HG02981 (cell line): Measurements from ENCODE around the gene AP2B1.
"Not testable (repeated sequence)": the region's sequence is repeated elsewhere in the genome, so short reads cannot be mapped to it uniquely, and the experiment has no call there.

ENCODE experiments used
- ATAC-seq: cut with Tn5 transposase; IDR thresholded peaks from one replicate; pipeline ENCODE4 v1.9.1; 2021; ENCODE audit warnings: mild to moderate bottlenecking, moderate library complexity; ENCODE audit not compliant: unreplicated experiment

Gene AP2B1

GRCh38 chr17:35587074-35587961 is at the start of gene AP2B1:
Gene AP2B1 (plus strand): TSS chr17:35587322. CDS start chr17:35594031, 6,709 bp downstream.
- ATAC-seq = peak; percentile 87

- no peak for ATAC-seq
Measured at GRCh38 chr17:35537601-35538141, 49.5 kb upstream of the AP2B1 start, which contains the start of gene SLFN12L. Gene SLFN12L (minus strand): TSS chr17:35537678. CDS start chr17:35522364, 15,314 bp downstream.

DNA sequence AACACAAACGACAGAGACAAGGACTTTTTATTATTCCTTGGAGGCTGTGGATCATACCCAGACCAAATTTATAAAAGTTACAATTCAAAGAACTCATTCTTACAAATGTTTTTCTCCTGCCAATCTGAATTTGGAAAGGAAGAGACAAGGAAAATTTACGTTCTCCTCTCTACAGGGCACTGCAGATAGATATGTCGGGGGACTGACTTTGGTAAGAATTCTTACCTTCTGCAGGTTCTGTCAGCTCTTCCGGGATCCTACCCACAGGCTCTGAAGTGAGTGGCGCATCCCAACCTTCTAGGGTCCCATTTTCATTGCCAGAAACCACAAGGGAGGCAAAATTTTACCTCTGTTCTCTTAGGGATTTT is 47.5 kb upstream of the AP2B1 start:
- ATAC-seq = no peak

GRCh38 chr17:35540589-35541404 is 46.3 kb upstream of the AP2B1 start:
- no peak for ATAC-seq

DNA sequence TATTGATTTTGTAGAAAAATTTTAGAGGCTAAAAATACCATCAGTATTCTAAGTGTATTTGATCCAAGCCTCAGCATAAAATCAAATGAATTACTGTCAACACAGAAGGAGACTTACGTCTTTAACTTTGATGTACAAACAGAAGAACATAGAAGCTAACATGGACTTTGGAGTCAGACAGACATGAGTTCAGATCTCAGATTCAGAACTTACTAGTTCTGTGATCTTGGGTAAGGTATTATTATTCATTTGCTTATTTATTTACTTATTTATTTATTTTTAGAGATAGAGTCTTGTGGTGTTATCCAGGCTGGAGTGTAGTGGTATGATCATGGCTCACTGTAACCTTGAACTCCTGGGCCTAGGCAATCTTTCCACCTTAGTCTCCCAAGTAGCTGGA is 45.7 kb upstream of the AP2B1 start:
- ATAC-seq = no peak

DNA sequence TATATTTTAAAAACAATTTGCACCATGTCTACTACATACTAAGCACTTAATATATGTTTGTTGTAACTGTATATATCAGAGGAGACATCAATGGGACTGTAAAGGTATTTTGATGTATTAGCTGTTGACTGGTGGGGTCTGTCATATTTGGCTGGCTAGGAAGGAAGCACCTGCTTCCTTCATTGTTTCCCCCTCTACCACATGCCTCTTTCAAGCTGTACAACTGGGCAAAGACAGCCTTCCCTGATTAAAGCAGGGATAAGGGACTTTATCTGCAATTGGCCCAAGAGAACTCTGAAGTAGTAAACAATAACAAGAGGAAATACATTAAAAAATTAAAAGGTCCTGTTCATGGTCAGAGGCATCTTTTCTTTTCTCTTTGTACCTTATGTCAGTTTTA is 44.1 kb upstream of the AP2B1 start:
- no peak for ATAC-seq

DNA sequence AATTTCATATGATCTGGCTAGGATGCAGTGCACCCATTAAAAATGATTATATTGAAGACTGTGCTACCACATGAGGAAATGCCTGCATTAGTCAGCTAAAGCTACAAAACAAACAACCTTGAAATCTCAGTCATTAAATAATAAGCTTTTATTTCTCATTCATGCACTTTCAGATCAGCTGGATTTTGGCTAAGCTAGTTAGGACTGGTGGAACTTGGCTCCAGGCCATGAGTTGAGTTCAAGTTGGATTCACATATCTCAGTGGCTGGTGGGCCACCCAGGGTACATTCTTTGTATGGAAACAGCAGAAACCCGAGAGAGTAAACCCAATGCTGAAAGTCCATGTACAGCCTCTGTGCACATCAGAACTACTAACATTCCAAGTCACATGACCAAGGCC is 43.3 kb upstream of the AP2B1 start:
- no peak for ATAC-seq

- ATAC-seq = no peak
Measured at GRCh38 chr17:35545150-35545549, 42.0 kb upstream of the AP2B1 start.

DNA sequence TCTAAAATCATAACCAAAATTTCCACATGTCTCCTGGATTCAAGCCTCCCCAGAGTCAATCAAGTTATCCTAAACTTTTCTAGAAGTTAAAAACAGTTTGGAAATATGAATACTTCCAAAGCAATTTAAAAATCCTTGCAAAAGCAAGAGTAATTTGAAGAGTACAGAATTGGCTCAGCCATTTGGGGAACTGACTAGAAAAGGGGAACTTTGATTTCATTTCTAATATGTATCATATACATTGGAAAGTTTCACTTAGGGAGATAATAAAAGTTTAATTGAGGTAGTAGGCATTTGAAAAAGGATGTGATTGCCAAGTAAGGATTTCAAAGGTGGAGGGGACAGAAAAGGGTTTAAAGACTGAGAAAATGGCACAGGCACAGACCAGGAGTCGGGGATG is 40.6 kb upstream of the AP2B1 start:
- no peak for ATAC-seq

GRCh38 chr17:35548208-35548810 is 38.8 kb upstream of the AP2B1 start:
- ATAC-seq = no peak

DNA sequence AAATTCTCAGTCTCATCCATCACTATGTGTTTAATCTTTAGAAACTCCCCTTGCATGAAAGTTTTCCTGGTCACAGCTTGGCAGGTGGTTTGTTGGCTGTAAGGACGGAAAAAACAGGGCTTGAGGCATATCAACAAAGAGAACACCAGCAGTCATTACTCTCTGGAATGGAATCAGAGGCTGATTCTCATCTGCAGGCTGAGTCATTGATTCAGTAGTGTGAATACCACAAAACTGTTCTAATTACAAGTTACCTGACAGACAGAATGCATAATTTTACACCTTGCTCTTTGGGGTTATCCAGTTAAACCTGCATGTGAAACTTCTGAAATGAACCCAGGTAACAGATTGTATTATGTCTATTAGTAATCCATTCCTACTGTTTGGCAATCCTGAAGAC is 38.1 kb upstream of the AP2B1 start:
- ATAC-seq = no peak

GRCh38 chr17:35553310-35553709 is 33.8 kb upstream of the AP2B1 start:
- ATAC-seq = no peak

DNA sequence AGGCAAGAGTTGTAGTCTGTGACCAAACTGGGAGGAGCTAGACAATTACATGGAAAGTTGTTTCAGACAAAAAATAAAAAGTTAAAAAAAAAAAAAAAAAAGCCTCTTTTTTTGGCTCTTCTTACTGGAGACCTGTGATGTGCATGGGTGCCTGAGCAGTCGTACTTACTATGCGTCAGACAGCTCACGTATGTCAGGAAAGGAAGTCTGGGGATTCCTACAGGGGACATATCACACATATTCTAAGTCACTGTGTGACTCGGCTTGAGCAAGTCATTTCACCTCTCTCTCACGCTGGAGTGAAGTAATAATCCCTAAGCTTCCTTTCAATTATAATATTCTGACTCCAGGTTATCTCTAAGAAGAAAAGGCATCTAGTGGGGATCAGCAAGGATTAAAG is 32.5 kb upstream of the AP2B1 start:
- ATAC-seq = no peak

GRCh38 chr17:35555691-35556090 is 31.4 kb upstream of the AP2B1 start:
- ATAC-seq = no peak

DNA sequence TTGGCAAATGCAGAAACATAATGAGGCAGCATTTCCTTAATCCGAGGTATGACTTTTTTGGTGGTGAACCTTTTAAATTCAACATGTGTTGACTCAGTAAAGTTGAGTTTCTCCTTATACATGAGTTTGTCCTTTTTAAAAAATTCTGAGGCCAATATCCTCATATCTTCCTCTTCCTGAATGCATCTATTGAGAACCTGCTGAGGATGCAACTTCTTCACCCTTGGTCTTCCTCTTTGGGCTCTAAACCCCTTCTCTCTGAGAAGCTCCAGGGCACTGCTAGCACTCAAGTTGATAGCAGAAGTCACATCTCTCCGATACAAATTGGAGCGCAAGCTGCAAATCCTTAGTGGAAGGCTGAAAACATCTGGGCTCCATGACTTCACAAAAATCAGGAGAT is 29.8 kb upstream of the AP2B1 start:
- ATAC-seq = no peak

DNA sequence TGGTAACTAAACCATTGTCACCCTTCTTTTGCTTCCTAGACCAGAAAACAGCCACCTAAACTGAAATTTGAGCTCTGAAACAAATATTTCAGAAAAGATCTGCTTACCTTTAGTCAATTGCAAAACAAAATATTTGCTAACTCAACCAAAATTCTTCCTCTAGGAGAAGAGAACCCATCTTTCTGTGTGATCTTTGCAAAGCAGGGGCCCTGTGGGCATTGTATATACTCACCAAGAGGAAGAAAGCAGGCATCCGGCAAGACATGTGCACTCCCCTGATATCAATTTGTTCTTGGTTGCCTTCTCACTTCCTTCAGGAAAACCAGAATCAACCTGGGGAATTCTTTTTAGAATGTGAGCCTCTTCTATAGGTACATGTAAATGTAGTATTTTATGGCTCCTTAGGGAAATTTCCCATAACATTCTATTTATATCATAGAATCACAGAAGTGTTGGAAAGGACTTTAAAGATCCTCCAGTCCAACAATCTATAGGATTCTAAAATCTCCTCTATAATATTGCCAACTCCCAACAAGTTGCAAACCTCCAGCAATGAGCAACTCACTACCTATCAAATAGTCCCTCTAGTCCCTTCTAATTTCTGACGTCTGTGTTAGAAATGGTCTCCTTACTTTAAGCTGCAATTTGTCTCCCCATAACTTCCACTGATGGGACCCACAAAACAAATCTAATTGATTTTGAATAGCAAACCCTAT is 27.5 kb upstream of the AP2B1 start:
- ATAC-seq = no peak

GRCh38 chr17:35560703-35561102 is 26.4 kb upstream of the AP2B1 start, which contains the start of gene SLFN14:
Gene SLFN14 (minus strand): TSS chr17:35560819. CDS start chr17:35558062, 2,757 bp downstream.
- no peak for ATAC-seq

DNA sequence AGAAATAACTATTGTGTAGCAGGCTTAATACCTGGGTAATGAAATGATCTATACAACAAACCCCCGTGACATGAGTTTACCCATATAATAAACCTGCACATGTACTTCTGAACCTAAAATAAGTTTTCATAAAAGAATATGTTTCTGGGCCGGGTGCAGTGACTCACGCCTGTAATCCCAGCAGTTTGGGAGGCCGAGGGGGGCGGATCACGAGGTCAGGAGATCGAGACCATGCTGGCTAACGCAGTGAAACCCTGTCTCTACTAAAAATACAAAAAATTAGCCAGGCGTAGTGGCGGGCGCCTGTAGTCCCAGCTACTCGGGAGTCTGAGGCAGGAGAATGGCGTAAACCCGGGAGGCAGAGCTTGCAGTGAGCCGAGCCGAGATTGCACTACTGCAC is 23.9 kb upstream of the AP2B1 start:
- not testable (repeated sequence) for ATAC-seq

GRCh38 chr17:35566968-35567367 is 20.2 kb upstream of the AP2B1 start:
- ATAC-seq = no peak

DNA sequence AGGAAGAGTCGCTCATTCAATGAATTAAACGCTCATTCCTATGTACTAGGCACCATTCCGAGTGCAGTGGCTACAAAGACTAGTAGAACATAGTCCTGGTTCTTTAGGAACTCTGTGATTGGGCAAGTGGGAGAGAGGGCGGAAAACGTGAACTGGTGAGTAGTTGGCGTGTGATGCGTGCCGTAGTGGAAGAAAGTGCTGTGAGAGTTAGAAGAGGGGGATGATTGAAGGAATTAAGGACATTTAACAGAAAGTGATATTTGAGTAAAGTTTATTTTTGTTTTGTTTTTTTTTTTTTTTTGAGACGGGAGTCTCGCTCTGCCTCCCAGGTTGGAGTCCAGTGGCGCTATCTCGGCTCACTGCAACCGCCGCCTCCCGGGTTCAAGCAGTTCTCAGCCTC is 18.6 kb upstream of the AP2B1 start:
- ATAC-seq = no peak
